Upper lobe of left lung (tissue), 4 donors: ENCODE data around the gene CD34.

Experiments
- CTCF ChIP-seq, 6 experiments: fragments of 450-650 bp in 4 of 6; fragments of 200-600 bp in 2 of 6; sonication (generic) in 2 of 6; IDR thresholded peaks; one replicate each; pipeline ENCODE4 v1.5.1; 2016 to 2019; ENCODE audit warnings: antibody characterized with exemption in 6 of 6
- POLR2A ChIP-seq, 4 donors: fragments of 450-650 bp; IDR thresholded peaks; one replicate each; pipeline ENCODE4 v1.5.1; 2016 to 2017; ENCODE audit warnings: antibody characterized with exemption in 4 of 4, mild to moderate bottlenecking in 2 of 4
- POLR2AphosphoS5 ChIP-seq, 2 donors: sonication (generic); formaldehyde crosslinking; IDR thresholded peaks; one replicate each; pipeline ENCODE4 v1.5.1; 2017; ENCODE audit warnings: antibody characterized with exemption in 2 of 2

DNA sequence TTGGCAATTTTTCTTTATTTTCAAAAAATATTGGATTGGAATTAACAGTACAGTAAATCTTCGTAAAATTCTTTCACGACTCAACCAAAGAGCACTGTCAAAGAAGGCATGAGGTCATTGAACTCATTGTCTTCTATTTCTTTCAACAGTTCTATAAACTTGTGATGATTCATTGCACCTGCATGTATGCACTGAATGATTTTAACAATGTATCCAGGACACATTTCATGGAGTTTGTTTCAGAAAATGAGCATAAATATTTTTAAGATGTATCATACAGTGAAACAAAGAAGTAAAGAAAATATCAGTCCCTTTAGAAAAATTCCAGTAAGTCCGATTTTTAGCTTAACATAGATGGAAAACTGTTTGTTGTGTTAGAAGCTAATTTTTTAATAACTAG, 33.6 kb upstream of the CD34 start:
- TF ChIP-seq CTCF (IDR thresholded peaks at IDR 0.05) (no peak), POLR2AphosphoS5 (IDR thresholded peaks at IDR 0.05) (no peak), POLR2A (IDR thresholded peaks at IDR 0.05) (no peak)
